ENCODE data around the gene MBP.
A peak's percentile ranks its signal among the peaks of the same experiment; 100 is the strongest.

Gene MBP

GRCh38 chr18:77062518-77063003, 70.0 kb downstream of the MBP start:
- Mint-ChIP-seq H3K4me3 (no peak overlapping the region), H3K27me3 (ENCODE audit: low read depth) (no peaks in the 10 kb centered on the region), H3K4me1 (peaks cover 41% of the 10 kb centered on the region), H3K9me3 (no peaks in the 10 kb centered on the region), H3K36me3 (ENCODE audit: low read depth) (no peaks in the 10 kb centered on the region), H3K27ac (no peak overlapping the region)
- TF ChIP-seq CTCF (IDR thresholded peaks at IDR 0.05; ENCODE audit: unreplicated experiment in 3 of 3): no peak

GRCh38 chr18:77061946-77062517, 70.6 kb downstream of the MBP start:
- no peak for TF ChIP-seq CTCF (IDR thresholded peaks at IDR 0.05; ENCODE audit: unreplicated experiment in 3 of 3)

GRCh38 chr18:77061281-77061945, 71.2 kb downstream of the MBP start:
- peaks cover 3% of the 10 kb centered on the region for H3K27me3 Mint-ChIP-seq (ENCODE audit: low read depth)
- peak overlapping the region in 1 of 3 experiments; percentile 64 for H3K27ac Mint-ChIP-seq
- H3K4me1 Mint-ChIP-seq: peaks cover 52% of the 10 kb centered on the region

More at GRCh38 chr18:77061946-77062517, 70.6 kb downstream of the MBP start:
- Mint-ChIP-seq H3K27ac (no peak overlapping the region), H3K4me1 (peaks cover 45% of the 10 kb centered on the region), H3K36me3 (ENCODE audit: low read depth) (no peaks in the 10 kb centered on the region), H3K9me3 (no peaks in the 10 kb centered on the region), H3K4me3 (no peak overlapping the region), H3K27me3 (ENCODE audit: low read depth) (no peaks in the 10 kb centered on the region)

GRCh38 chr18:77060151-77060550, 72.4 kb downstream of the MBP start:
- H3K4me3 Mint-ChIP-seq: no peak overlapping the region
- H3K27me3 Mint-ChIP-seq (ENCODE audit: low read depth): peaks cover 3% of the 10 kb centered on the region
- no peaks in the 10 kb centered on the region for H3K36me3 Mint-ChIP-seq (ENCODE audit: low read depth)
- no peaks in the 10 kb centered on the region for H3K9me3 Mint-ChIP-seq
- H3K4me1 Mint-ChIP-seq: peaks cover 63% of the 10 kb centered on the region
- no peak for TF ChIP-seq CTCF (IDR thresholded peaks at IDR 0.05; ENCODE audit: unreplicated experiment in 3 of 3)
- no peak overlapping the region for H3K27ac Mint-ChIP-seq

More at GRCh38 chr18:77061281-77061945, 71.2 kb downstream of the MBP start:
- no peak overlapping the region for H3K4me3 Mint-ChIP-seq
- no peaks in the 10 kb centered on the region for H3K36me3 Mint-ChIP-seq (ENCODE audit: low read depth)
- no peaks in the 10 kb centered on the region for H3K9me3 Mint-ChIP-seq
- TF ChIP-seq CTCF (IDR thresholded peaks at IDR 0.05; ENCODE audit: unreplicated experiment in 3 of 3): no peak

- Mint-ChIP-seq H3K27me3 (ENCODE audit: low read depth) (peaks cover 3% of the 10 kb centered on the region), H3K4me1 (peaks cover 68% of the 10 kb centered on the region)
Measured at GRCh38 chr18:77059294-77059916, 73.2 kb downstream of the MBP start.

More at GRCh38 chr18:77059294-77059916, 73.2 kb downstream of the MBP start:
- H3K9me3 Mint-ChIP-seq: no peaks in the 10 kb centered on the region
- H3K4me3 Mint-ChIP-seq: no peak overlapping the region
- H3K36me3 Mint-ChIP-seq (ENCODE audit: low read depth): no peaks in the 10 kb centered on the region
- peak; percentile 44 to 60 (median 49) for TF ChIP-seq CTCF (IDR thresholded peaks at IDR 0.05; ENCODE audit: unreplicated experiment in 3 of 3)
- no peak overlapping the region for H3K27ac Mint-ChIP-seq

Data from nephron (organoid).